C4-2B (cell line): ENCODE data around the gene RRAGC.
A peak's percentile ranks its signal among the peaks of the same experiment; 100 is the strongest.

ENCODE experiments used
- CTCF ChIP-seq: fragments of 450-650 bp; conservative IDR thresholded peaks from 2 replicates; pipeline ENCODE4 v1.5.1; 2017; ENCODE audit warnings: mild to moderate bottlenecking
- ZFX ChIP-seq: fragments of 450-650 bp; IDR thresholded peaks from 2 replicates; pipeline ENCODE4 v1.6.1; 2017

- no peak for TF ChIP-seq CTCF
- peak; percentile 64 for TF ChIP-seq ZFX
These were observed at the start of gene RRAGC for GRCh38 chr1:38859561-38860453.
